Mucosa of rectum (tissue), 2 donors: ENCODE measurements around the gene SF3A2.
A peak's percentile ranks its signal among the peaks of the same experiment; 100 is the strongest.

Experiments used
- H3K27ac ChIP-seq, 2 donors: one replicate each; pipeline ENCODE4 v1.7.0; 2013; ENCODE audit warnings: inconsistent platforms in 2 of 2, low read depth in 2 of 2, low read length in 2 of 2
- H3K27me3 ChIP-seq, 2 donors: one replicate each; pipeline ENCODE4 v1.7.0; 2013; ENCODE audit warnings: low read length in 2 of 2; ENCODE audit not compliant: control insufficient read depth in 2 of 2, insufficient read depth in 2 of 2
- H3K36me3 ChIP-seq, 2 donors: one replicate each; pipeline ENCODE4 v1.7.0; 2013; ENCODE audit warnings: low read length in 2 of 2; ENCODE audit not compliant: control insufficient read depth in 2 of 2, insufficient read depth in 2 of 2
- H3K4me1 ChIP-seq, 2 donors: one replicate each; pipeline ENCODE4 v1.7.0; 2013; ENCODE audit warnings: low read length in 2 of 2, mild to moderate bottlenecking in 1 of 2; ENCODE audit not compliant: control insufficient read depth in 2 of 2, insufficient read depth in 2 of 2
- H3K4me3 ChIP-seq, 2 donors: one replicate each; pipeline ENCODE4 v1.7.0; 2013; ENCODE audit warnings: low read length in 2 of 2
- H3K9ac ChIP-seq, 2 donors: one replicate each; pipeline ENCODE4 v1.7.0; 2013; ENCODE audit warnings: low read length in 2 of 2, low read depth in 1 of 2, mild to moderate bottlenecking in 1 of 2
- H3K9me3 ChIP-seq, 2 donors: one replicate each; pipeline ENCODE4 v1.7.0; 2013; ENCODE audit warnings: low read length in 2 of 2; ENCODE audit not compliant: control insufficient read depth in 2 of 2
- donor health status: healthy.
- donor health status: Normal muscosa, but diverticular disease.

SF3A2 gene

GRCh38 chr19:2240881-2241760, 4.5 kb downstream of the SF3A2 start:
- H3K4me3 ChIP-seq = peak overlapping the region in 1 of 2 donors; percentile 55

GRCh38 chr19:2242092-2242537, 5.5 kb downstream of the SF3A2 start:
- Histone ChIP-seq H3K4me3 (no peak overlapping the region), H3K4me1 (peaks cover 43 to 54% of the 10 kb centered on the region in 2 donors), H3K9ac (no peak overlapping the region), H3K9me3 (no peaks in the 10 kb centered on the region), H3K27ac (no peak overlapping the region), H3K27me3 (no peaks in the 10 kb centered on the region), H3K36me3 (peaks cover 33 to 47% of the 10 kb centered on the region in 2 donors)

More at GRCh38 chr19:2240881-2241760, 4.5 kb downstream of the SF3A2 start:
- peaks cover 43 to 54% of the 10 kb centered on the region in 2 donors for H3K4me1 ChIP-seq
- H3K27me3 ChIP-seq = no peaks in the 10 kb centered on the region
- no peaks in the 10 kb centered on the region for H3K9me3 ChIP-seq
- H3K27ac ChIP-seq = no peak overlapping the region
- peaks cover 24 to 38% of the 10 kb centered on the region in 2 donors for H3K36me3 ChIP-seq
- peak overlapping the region in 1 of 2 donors; percentile 2 for H3K9ac ChIP-seq

- Histone ChIP-seq H3K36me3 (peaks cover 40 to 51% of the 10 kb centered on the region in 2 donors), H3K27me3 (no peaks in the 10 kb centered on the region), H3K9me3 (no peaks in the 10 kb centered on the region), H3K27ac (no peak overlapping the region), H3K4me3 (no peak overlapping the region), H3K9ac (peak overlapping the region in 1 of 2 donors; percentile 8), H3K4me1 (peaks cover 36 to 48% of the 10 kb centered on the region in 2 donors)
Observed at GRCh38 chr19:2242816-2243215, 6.2 kb downstream of the SF3A2 start.

- H3K27ac ChIP-seq = no peak overlapping the region
- no peaks in the 10 kb centered on the region for H3K9me3 ChIP-seq
- H3K4me1 ChIP-seq = peaks cover 29 to 41% of the 10 kb centered on the region in 2 donors
- H3K4me3 ChIP-seq = no peak overlapping the region
- H3K36me3 ChIP-seq = peaks cover 40 to 53% of the 10 kb centered on the region in 2 donors
- no peak overlapping the region for H3K9ac ChIP-seq
- no peaks in the 10 kb centered on the region for H3K27me3 ChIP-seq
Observed at GRCh38 chr19:2243274-2244124, 6.9 kb downstream of the SF3A2 start.

GRCh38 chr19:2244125-2244411, 7.4 kb downstream of the SF3A2 start:
- H3K4me1 ChIP-seq = peaks cover 26 to 38% of the 10 kb centered on the region in 2 donors
- H3K9me3 ChIP-seq = no peaks in the 10 kb centered on the region
- H3K4me3 ChIP-seq = no peak overlapping the region
- no peak overlapping the region for H3K9ac ChIP-seq
- H3K27me3 ChIP-seq = no peaks in the 10 kb centered on the region
- peaks cover 40 to 52% of the 10 kb centered on the region in 2 donors for H3K36me3 ChIP-seq
- no peak overlapping the region for H3K27ac ChIP-seq

- no peak overlapping the region for H3K9ac ChIP-seq
- H3K4me3 ChIP-seq = no peak overlapping the region
- H3K36me3 ChIP-seq = peaks cover 40 to 52% of the 10 kb centered on the region in 2 donors
- H3K27ac ChIP-seq = no peak overlapping the region
- H3K9me3 ChIP-seq = no peaks in the 10 kb centered on the region
- no peaks in the 10 kb centered on the region for H3K27me3 ChIP-seq
- peaks cover 26 to 35% of the 10 kb centered on the region in 2 donors for H3K4me1 ChIP-seq
Observed at GRCh38 chr19:2244486-2244885, 7.9 kb downstream of the SF3A2 start.

GRCh38 chr19:2245273-2245672, 8.6 kb downstream of the SF3A2 start:
- H3K27me3 ChIP-seq = peaks cover 0 to 7% of the 10 kb centered on the region in 2 donors
- no peak overlapping the region for H3K27ac ChIP-seq
- H3K9ac ChIP-seq = no peak overlapping the region
- no peaks in the 10 kb centered on the region for H3K9me3 ChIP-seq
- H3K4me3 ChIP-seq = no peak overlapping the region
- H3K36me3 ChIP-seq = peaks cover 40 to 52% of the 10 kb centered on the region in 2 donors
- H3K4me1 ChIP-seq = peaks cover 21 to 28% of the 10 kb centered on the region in 2 donors

GRCh38 chr19:2246014-2246620, 9.5 kb downstream of the SF3A2 start:
- Histone ChIP-seq H3K27me3 (peaks cover 0 to 13% of the 10 kb centered on the region in 2 donors), H3K27ac (no peak overlapping the region), H3K9me3 (no peaks in the 10 kb centered on the region), H3K36me3 (peaks cover 40 to 50% of the 10 kb centered on the region in 2 donors), H3K4me1 (peaks cover 14 to 22% of the 10 kb centered on the region in 2 donors), H3K4me3 (no peak overlapping the region), H3K9ac (no peak overlapping the region)

GRCh38 chr19:2246801-2247361, 10.3 kb downstream of the SF3A2 start:
- H3K9ac ChIP-seq = no peak overlapping the region
- peaks cover 40 to 47% of the 10 kb centered on the region in 2 donors for H3K36me3 ChIP-seq
- no peak overlapping the region for H3K27ac ChIP-seq

More at GRCh38 chr19:2246801-2247361, 10.3 kb downstream of the SF3A2 start:
- Histone ChIP-seq H3K9me3 (no peaks in the 10 kb centered on the region), H3K27me3 (peaks cover 3 to 16% of the 10 kb centered on the region in 2 donors), H3K4me1 (peaks cover 9 to 18% of the 10 kb centered on the region in 2 donors), H3K4me3 (no peak overlapping the region)
